Caco-2 (cell line): ENCODE results near the gene NOTCH2. TPM values are rescaled to one million over a fixed set of nuclear protein-coding genes. Genes with fewer than 3 reads are reported as not detected.

Experiments
- BruUV-seq: library from RNA; stranded (reverse); fragments of 400-500 nt; replicated peaks from 2 replicates; lab custom pipeline; 2021; lab: Mats Ljungman, UMichigan
- CTCF ChIA-PET: fragments of 300-600 bp; sonication (Branson Sonifier 250); formaldehyde crosslinking; loops from one replicate; lab custom pipeline; 2022; ENCODE audit warnings: antibody characterized with exemption; lab: Charles Lee
- POLR2A ChIA-PET: fragments of 300-600 bp; sonication (Branson Sonifier 250); formaldehyde crosslinking; loops from one replicate; lab custom pipeline; 2022; ENCODE audit warnings: antibody characterized with exemption; lab: Charles Lee
- DNase-seq, 2 experiments: peaks; one replicate each; pipeline versions ENCODE4 v3.0.0 to v3.0.0-alpha.2; 2020 to 2022
- H3K27me3 ChIP-seq: replicated peaks from 2 replicates; pipeline ENCODE4 v1.6.0; 2011; ENCODE audit warnings: low read length; ENCODE audit not compliant: control insufficient read depth, insufficient read depth
- H3K36me3 ChIP-seq: 2 replicates; pipeline ENCODE4 v1.5.1; 2011; ENCODE audit warnings: low read length; ENCODE audit not compliant: control insufficient read depth, insufficient read depth
- H3K4me1 ChIP-seq: fragments of 250-450 bp; sonication (Bioruptor Pico); 2 replicates; pipeline ENCODE4 v1.5.1; 2020; ENCODE audit warnings: mild to moderate bottlenecking
- H3K4me3 ChIP-seq: 2 replicates; pipeline ENCODE4 v1.5.1; 2011; ENCODE audit warnings: low read depth, mild to moderate bottlenecking, control low read depth, low read length
- H3K9me3 ChIP-seq: fragments of 250-450 bp; sonication (Bioruptor Pico); 2 replicates; pipeline ENCODE4 v1.5.1; 2020; ENCODE audit warnings: mild to moderate bottlenecking, moderate library complexity
- H3K27ac Mint-ChIP-seq: one replicate; pipeline ENCODE4 v1.8.0; 2022; ENCODE audit warnings: mixed read lengths; ENCODE audit not compliant: unreplicated experiment
- H3K27me3 Mint-ChIP-seq: one replicate; pipeline ENCODE4 v1.8.0; 2022; ENCODE audit warnings: mixed read lengths; ENCODE audit not compliant: insufficient read depth, unreplicated experiment
- H3K36me3 Mint-ChIP-seq: one replicate; pipeline ENCODE4 v1.8.0; 2022; ENCODE audit warnings: mild to moderate bottlenecking, mixed read lengths; ENCODE audit not compliant: insufficient read depth, unreplicated experiment
- H3K4me1 Mint-ChIP-seq: one replicate; pipeline ENCODE4 v1.8.0; 2022; ENCODE audit warnings: low read depth, mixed read lengths; ENCODE audit not compliant: unreplicated experiment
- H3K4me3 Mint-ChIP-seq: one replicate; pipeline ENCODE4 v1.8.0; 2022; ENCODE audit warnings: mild to moderate bottlenecking, moderate library complexity, mixed read lengths; ENCODE audit not compliant: unreplicated experiment
- H3K9me3 Mint-ChIP-seq: one replicate; pipeline ENCODE4 v1.8.0; 2022; ENCODE audit warnings: mixed read lengths; ENCODE audit not compliant: unreplicated experiment
- CTCF ChIP-seq, 2 experiments: fragments of 200-600 bp in 1 of 2; IDR thresholded peaks; 1 replicate in 1 of 2; 2 replicates in 1 of 2; pipeline versions ENCODE4 v1.5.1 to v1.8.0; 2011 to 2022; ENCODE audit warnings: antibody characterized with exemption in 1 of 2, control low read depth in 1 of 2, inconsistent platforms in 1 of 2, low read depth in 1 of 2, low read length in 1 of 2, mild to moderate bottlenecking in 1 of 2, moderate library complexity in 1 of 2; ENCODE audit not compliant: insufficient read depth in 1 of 2, severe bottlenecking in 1 of 2, unreplicated experiment in 1 of 2
- intact Hi-C: fragments of 100-400 bp; cut with micrococcal nuclease; formaldehyde crosslinking; loops from one replicate; pipeline ENCODE4 v1.10.0; 2022; ENCODE audit not compliant: unreplicated experiment
- total RNA-seq: library from RNA; stranded (reverse); gene quantifications from 2 replicates; pipeline ENCODE4 v1.2.3, GENCODE V29; 2022

The NOTCH2 gene
- total RNA-seq, 1 experiment from 2014 or later: 41.1 TPM

- Histone ChIP-seq H3K27me3 (no peaks in the 10 kb centered on the region), H3K36me3 (no peaks in the 10 kb centered on the region), H3K9me3 (no peaks in the 10 kb centered on the region), H3K4me3 (no peak overlapping the region), H3K4me1 (no peaks in the 10 kb centered on the region)
- no peak overlapping the region for H3K27ac Mint-ChIP-seq
- no peak for TF ChIP-seq CTCF (IDR thresholded peaks at IDR 0.05; ENCODE audit: insufficient read depth in 1 of 2, low read depth in 1 of 2, low read length in 1 of 2, severe bottlenecking in 1 of 2, unreplicated experiment in 1 of 2)
- H3K4me1 Mint-ChIP-seq: no peaks in the 10 kb centered on the region
- H3K36me3 Mint-ChIP-seq: no peaks in the 10 kb centered on the region
- ChIA-PET POLR2A (no interaction called here), CTCF (no interaction called here)
- DNase-seq: no peak
- no peak overlapping the region for H3K4me3 Mint-ChIP-seq
- no peaks in the 10 kb centered on the region for H3K27me3 Mint-ChIP-seq
- BruUV-seq: no TSS peak
- intact Hi-C loops: loop anchor here (10.0 kb wide), 1 partner anchor 188 kb away; no protein-coding TSS in a partner anchor
- H3K9me3 Mint-ChIP-seq: no peaks in the 10 kb centered on the region
These were observed 113.2 kb downstream of the NOTCH2 start for GRCh38 chr1:119956306-119956705.

- H3K9me3 ChIP-seq: no peaks in the 10 kb centered on the region
- H3K4me1 Mint-ChIP-seq: no peaks in the 10 kb centered on the region
- ChIA-PET POLR2A (no interaction called here), CTCF (no interaction called here)
- no peaks in the 10 kb centered on the region for H3K36me3 Mint-ChIP-seq
- H3K4me3 ChIP-seq: no peak overlapping the region
- H3K9me3 Mint-ChIP-seq: no peaks in the 10 kb centered on the region
- H3K27me3 Mint-ChIP-seq: no peaks in the 10 kb centered on the region
- H3K27me3 ChIP-seq: no peaks in the 10 kb centered on the region
- no peak for TF ChIP-seq CTCF (IDR thresholded peaks at IDR 0.05; ENCODE audit: insufficient read depth in 1 of 2, low read depth in 1 of 2, low read length in 1 of 2, severe bottlenecking in 1 of 2, unreplicated experiment in 1 of 2)
- DNase-seq: no peak
- no peaks in the 10 kb centered on the region for H3K36me3 ChIP-seq
- H3K4me3 Mint-ChIP-seq: no peak overlapping the region
- BruUV-seq: no TSS peak
- intact Hi-C loops: loop anchor here (10.0 kb wide), 1 partner anchor 190 kb away; no protein-coding TSS in a partner anchor
- no peaks in the 10 kb centered on the region for H3K4me1 ChIP-seq
- H3K27ac Mint-ChIP-seq: no peak overlapping the region
These were observed 114.7 kb downstream of the NOTCH2 start for GRCh38 chr1:119954476-119955422.

GRCh38 chr1:119953266-119953998, 116.0 kb downstream of the NOTCH2 start:
- H3K27me3 ChIP-seq: no peaks in the 10 kb centered on the region
- POLR2A ChIA-PET: no interaction called here
- DNase-seq: no peak
- H3K27me3 Mint-ChIP-seq: no peaks in the 10 kb centered on the region
- CTCF ChIA-PET: no interaction called here
- H3K4me1 ChIP-seq: no peaks in the 10 kb centered on the region
- H3K9me3 Mint-ChIP-seq: no peaks in the 10 kb centered on the region
- H3K27ac Mint-ChIP-seq: no peak overlapping the region
- TF ChIP-seq CTCF (IDR thresholded peaks at IDR 0.05; ENCODE audit: insufficient read depth in 1 of 2, low read depth in 1 of 2, low read length in 1 of 2, severe bottlenecking in 1 of 2, unreplicated experiment in 1 of 2): no peak
- no peaks in the 10 kb centered on the region for H3K9me3 ChIP-seq
- H3K36me3 ChIP-seq: no peaks in the 10 kb centered on the region; the same call in 1 of the 2 replicates
- BruUV-seq: no TSS peak
- intact Hi-C loops: loop anchor here (10.0 kb wide), 1 partner anchor 191 kb away; no protein-coding TSS in a partner anchor
- H3K4me3 ChIP-seq: no peak overlapping the region
- no peak overlapping the region for H3K4me3 Mint-ChIP-seq
- H3K4me1 Mint-ChIP-seq: no peaks in the 10 kb centered on the region
- peaks cover 1% of the 10 kb centered on the region for H3K36me3 Mint-ChIP-seq
